ENCODE data around the gene CXCR1.
A peak's percentile ranks its signal among the peaks of the same experiment; 100 is the strongest.
"Not testable (repeated sequence)": the region's sequence is repeated elsewhere in the genome, so short reads cannot be mapped to it uniquely, and the experiment has no call there.

The CXCR1 gene

GRCh38 chr2:218155953-218156479 lies 10.7 kb downstream of the CXCR1 start:
- DNase-seq, result no peak

- peak; percentile 3 for DNase-seq
These were observed 14.0 kb downstream of the CXCR1 start for GRCh38 chr2:218152777-218153176.

GRCh38 chr2:218152172-218152571 lies 14.6 kb downstream of the CXCR1 start:
- no peak for DNase-seq

GRCh38 chr2:218149848-218150440 lies 16.8 kb downstream of the CXCR1 start:
- no peak for DNase-seq

- DNase-seq, result no peak
These were observed 17.7 kb downstream of the CXCR1 start for GRCh38 chr2:218149098-218149497.

GRCh38 chr2:218146056-218146455 lies 20.7 kb downstream of the CXCR1 start:
- DNase-seq, result no peak

GRCh38 chr2:218145124-218145523 lies 21.6 kb downstream of the CXCR1 start:
- DNase-seq, result no peak

- DNase-seq, result no peak
These were observed 28.7 kb downstream of the CXCR1 start for GRCh38 chr2:218138047-218138446.

- DNase-seq, result no peak
These were observed 29.2 kb downstream of the CXCR1 start for GRCh38 chr2:218137514-218137913.

GRCh38 chr2:218130822-218131221 lies 35.9 kb downstream of the CXCR1 start:
- DNase-seq, result no peak

GRCh38 chr2:218130377-218130776 lies 36.4 kb downstream of the CXCR1 start:
- no peak for DNase-seq

- DNase-seq, result no peak
These were observed 37.2 kb downstream of the CXCR1 start for GRCh38 chr2:218129458-218130135.

- no peak for DNase-seq
These were observed 37.8 kb downstream of the CXCR1 start for GRCh38 chr2:218128781-218129457.

GRCh38 chr2:218127929-218128455 lies 38.8 kb downstream of the CXCR1 start:
- no peak for DNase-seq

- no peak for DNase-seq
These were observed 41.1 kb downstream of the CXCR1 start, which contains the start of gene CXCR2 for GRCh38 chr2:218125626-218126080. Gene CXCR2, plus strand, starts transcription at chr2:218126028. Its CDS starts 8,774 bp downstream, at chr2:218134802.

GRCh38 chr2:218125095-218125494 lies 41.7 kb downstream of the CXCR1 start:
- DNase-seq, result no peak

GRCh38 chr2:218123986-218124385 lies 42.8 kb downstream of the CXCR1 start:
- no peak for DNase-seq

GRCh38 chr2:218122286-218122685 lies 44.5 kb downstream of the CXCR1 start:
- DNase-seq, result not testable (repeated sequence)

GRCh38 chr2:218121789-218122188 lies 45.0 kb downstream of the CXCR1 start:
- DNase-seq, result not testable (repeated sequence)

All from stimulated activated CD4-positive, alpha-beta T cell treated with anti-CD3 and anti-CD28 coated beads, Interleukin-15, amount 100 ng/mL, for 24 hours (primary cell).